IPS-18c (cell line): ENCODE results near the gene SLC6A12.
A peak's percentile ranks its signal among the peaks of the same experiment; 100 is the strongest.
"Not testable (repeated sequence)": the region's sequence is repeated elsewhere in the genome, so short reads cannot be mapped to it uniquely, and the experiment has no call there.

Source experiments
- H3K4me3 ChIP-seq: 2 replicates; pipeline ENCODE4 v1.7.0; 2013; ENCODE audit warnings: low read depth, mild to moderate bottlenecking, low read length, moderate library complexity; ENCODE audit not compliant: insufficient read depth
- H3K9me3 ChIP-seq: one replicate; pipeline ENCODE4 v1.6.1; 2013; ENCODE audit warnings: mild to moderate bottlenecking, low read length, moderate library complexity; ENCODE audit not compliant: control insufficient read depth, insufficient read depth

Gene SLC6A12

GRCh38 chr12:224330-224729 is 10.4 kb upstream of the SLC6A12 start:
- Histone ChIP-seq H3K9me3 (peaks cover 2% of the 10 kb centered on the region), H3K4me3 (no peak overlapping the region)

GRCh38 chr12:223841-224240 is 9.9 kb upstream of the SLC6A12 start:
- H3K4me3 ChIP-seq = no peak overlapping the region

GRCh38 chr12:221736-222135 is 7.8 kb upstream of the SLC6A12 start:
- Histone ChIP-seq H3K9me3 (peaks cover 2% of the 10 kb centered on the region), H3K4me3 (no peak overlapping the region)

More at GRCh38 chr12:223841-224240, 9.9 kb upstream of the SLC6A12 start:
- peaks cover 2% of the 10 kb centered on the region for H3K9me3 ChIP-seq

- Histone ChIP-seq H3K9me3 (peaks cover 2% of the 10 kb centered on the region), H3K4me3 (no peak overlapping the region)
Measured at GRCh38 chr12:220946-221550, 7.1 kb upstream of the SLC6A12 start.

GRCh38 chr12:220491-220890 is 6.5 kb upstream of the SLC6A12 start:
- Histone ChIP-seq H3K9me3 (peaks cover 2% of the 10 kb centered on the region), H3K4me3 (no peak overlapping the region)

GRCh38 chr12:219891-220352 is 6.0 kb upstream of the SLC6A12 start:
- H3K4me3 ChIP-seq = 0 out of 2 replicates have a peak overlapping the region, but pooled peaks have one; percentile 31
- peaks cover 1% of the 10 kb centered on the region for H3K9me3 ChIP-seq

- H3K9me3 ChIP-seq = no peaks in the 10 kb centered on the region
- no peak overlapping the region for H3K4me3 ChIP-seq
Measured at GRCh38 chr12:218728-219590, 5.0 kb upstream of the SLC6A12 start.

GRCh38 chr12:218221-218620 is 4.3 kb upstream of the SLC6A12 start:
- Histone ChIP-seq H3K9me3 (no peaks in the 10 kb centered on the region), H3K4me3 (no peak overlapping the region)

- H3K4me3 ChIP-seq, H3K9me3 ChIP-seq: not testable (repeated sequence)
Measured at GRCh38 chr12:217029-217428, 3.1 kb upstream of the SLC6A12 start.

- Histone ChIP-seq H3K9me3 (no peaks in the 10 kb centered on the region), H3K4me3 (no peak overlapping the region)
Measured at GRCh38 chr12:215116-215515, 1.2 kb upstream of the SLC6A12 start.

GRCh38 chr12:213527-213932 is 427 bp downstream of the SLC6A12 start:
- Histone ChIP-seq H3K9me3 (no peaks in the 10 kb centered on the region), H3K4me3 (no peak overlapping the region)

GRCh38 chr12:212715-213526 is 1.0 kb downstream of the SLC6A12 start:
- Histone ChIP-seq H3K4me3 (no peak overlapping the region), H3K9me3 (no peaks in the 10 kb centered on the region)

GRCh38 chr12:212415-212714 is 1.6 kb downstream of the SLC6A12 start:
- Histone ChIP-seq H3K9me3 (no peaks in the 10 kb centered on the region), H3K4me3 (no peak overlapping the region)

GRCh38 chr12:211639-212414 is 2.1 kb downstream of the SLC6A12 start:
- H3K9me3 ChIP-seq = no peaks in the 10 kb centered on the region
- no peak overlapping the region for H3K4me3 ChIP-seq

GRCh38 chr12:211142-211465 is 2.9 kb downstream of the SLC6A12 start:
- Histone ChIP-seq H3K4me3 (no peak overlapping the region), H3K9me3 (no peaks in the 10 kb centered on the region)

GRCh38 chr12:210277-211141 is 3.4 kb downstream of the SLC6A12 start:
- no peak overlapping the region for H3K4me3 ChIP-seq
- no peaks in the 10 kb centered on the region for H3K9me3 ChIP-seq
